Stimulated activated CD8-positive, alpha-beta memory T cell treated with anti-CD3 and anti-CD28 coated beads, Interleukin-4, amount 100 ng/mL, for 24 hours (primary cell): ENCODE measurements around the gene RFLNA.
A peak's percentile ranks its signal among the peaks of the same experiment; 100 is the strongest.

Experiments
- DNase-seq: peaks from one replicate; pipeline ENCODE4 v3.0.0-alpha.2; 2020; ENCODE audit warnings: low read depth

The RFLNA gene

DNA sequence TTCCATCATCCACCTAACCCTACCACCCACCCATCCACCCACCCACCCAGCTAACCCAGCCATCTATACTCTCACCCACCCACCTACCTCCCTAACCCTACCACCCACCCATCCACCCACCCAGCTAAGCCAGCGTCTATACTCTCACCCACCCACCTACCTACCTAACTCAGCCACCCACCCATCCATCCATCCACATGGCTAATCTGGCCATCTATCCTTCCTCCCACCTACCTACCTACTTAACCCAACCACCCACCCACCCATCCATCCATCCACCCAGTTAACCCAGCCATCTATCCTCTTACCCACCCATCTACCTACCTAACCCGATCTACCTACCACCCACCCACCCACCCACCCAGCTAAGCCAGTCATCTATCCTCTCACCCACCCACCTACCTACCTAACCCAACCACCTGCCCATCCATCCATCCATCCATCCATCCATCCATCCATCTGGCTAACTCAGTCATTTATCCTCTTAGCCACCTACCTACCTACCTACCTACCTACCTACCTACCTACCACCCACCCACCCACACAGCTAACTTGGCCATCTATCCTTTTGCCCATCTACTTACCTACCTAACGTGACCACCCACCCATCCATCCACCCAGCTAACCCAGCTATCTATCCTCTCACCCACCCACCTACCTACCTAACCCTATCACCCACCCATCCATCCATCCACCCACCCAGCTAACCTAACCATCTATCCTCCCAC is 44.1 kb downstream of the RFLNA start:
- DNase-seq, result no peak

DNA sequence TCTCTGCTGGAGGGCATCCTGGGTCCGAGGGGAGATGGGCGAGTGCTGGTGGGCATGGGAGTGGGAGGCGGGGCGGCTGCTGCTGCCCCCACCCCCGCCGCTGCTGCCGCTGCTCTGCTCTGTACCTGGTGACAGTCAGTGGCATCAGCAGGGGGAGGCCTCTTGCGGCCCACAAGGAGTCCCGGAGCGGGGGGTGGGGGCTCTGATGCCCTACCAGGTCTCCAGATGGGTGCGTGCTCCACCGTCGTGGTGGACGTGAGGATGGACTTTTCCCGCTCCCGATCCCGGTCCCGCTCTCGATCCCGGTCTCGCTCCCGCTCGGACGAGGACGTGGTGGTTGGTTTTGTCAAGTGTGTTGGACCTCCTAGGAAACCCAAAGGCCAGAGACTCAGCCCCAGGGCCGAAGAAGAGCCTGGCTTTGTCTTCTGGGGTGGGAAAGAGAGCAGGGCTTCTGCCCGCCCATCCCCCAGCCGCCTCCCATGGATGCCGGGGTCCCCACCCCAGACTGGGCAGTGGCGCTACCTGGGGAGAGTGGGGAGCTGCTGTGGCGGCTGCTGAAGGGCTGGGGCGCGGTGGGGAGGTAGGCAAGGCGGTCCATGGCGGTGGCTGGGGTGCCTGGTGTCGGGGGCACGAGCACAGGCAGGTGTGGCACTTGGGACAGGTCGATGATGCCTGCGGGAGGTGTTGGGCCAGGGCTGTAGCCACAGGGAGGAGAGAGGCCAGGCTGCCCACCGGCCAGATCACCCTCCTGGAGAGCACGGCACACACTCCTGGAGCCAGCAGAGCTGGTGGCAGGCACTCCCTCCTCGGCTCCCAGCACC is 45.4 kb downstream of the RFLNA start:
- no peak for DNase-seq

GRCh38 chr12:124341645-124342069 is 46.8 kb downstream of the RFLNA start:
- no peak for DNase-seq

- no peak for DNase-seq
Measured at GRCh38 chr12:124344022-124344421, 49.1 kb downstream of the RFLNA start.

- DNase-seq, result no peak
Measured at GRCh38 chr12:124344526-124344925, 49.6 kb downstream of the RFLNA start.

DNA sequence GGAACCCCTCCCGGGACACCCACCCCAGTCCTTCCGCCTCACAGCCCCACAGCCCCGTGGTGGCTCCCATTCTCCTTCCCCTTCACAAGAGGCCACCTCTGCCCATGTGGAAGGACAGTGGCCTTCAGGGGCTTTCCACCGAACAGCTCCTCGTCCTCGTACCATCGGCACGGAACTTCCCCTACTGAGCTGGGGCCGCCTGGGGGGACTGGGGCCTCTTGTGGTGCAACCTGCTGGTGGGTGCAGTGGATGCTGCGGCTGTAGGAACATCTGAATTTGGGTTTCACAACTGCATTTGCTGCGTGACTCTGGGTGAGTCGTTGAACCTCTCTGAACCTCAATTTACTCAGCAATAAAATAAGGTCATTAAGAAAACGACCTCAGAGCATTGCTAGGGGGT is 50.9 kb downstream of the RFLNA start:
- DNase-seq, result no peak

DNA sequence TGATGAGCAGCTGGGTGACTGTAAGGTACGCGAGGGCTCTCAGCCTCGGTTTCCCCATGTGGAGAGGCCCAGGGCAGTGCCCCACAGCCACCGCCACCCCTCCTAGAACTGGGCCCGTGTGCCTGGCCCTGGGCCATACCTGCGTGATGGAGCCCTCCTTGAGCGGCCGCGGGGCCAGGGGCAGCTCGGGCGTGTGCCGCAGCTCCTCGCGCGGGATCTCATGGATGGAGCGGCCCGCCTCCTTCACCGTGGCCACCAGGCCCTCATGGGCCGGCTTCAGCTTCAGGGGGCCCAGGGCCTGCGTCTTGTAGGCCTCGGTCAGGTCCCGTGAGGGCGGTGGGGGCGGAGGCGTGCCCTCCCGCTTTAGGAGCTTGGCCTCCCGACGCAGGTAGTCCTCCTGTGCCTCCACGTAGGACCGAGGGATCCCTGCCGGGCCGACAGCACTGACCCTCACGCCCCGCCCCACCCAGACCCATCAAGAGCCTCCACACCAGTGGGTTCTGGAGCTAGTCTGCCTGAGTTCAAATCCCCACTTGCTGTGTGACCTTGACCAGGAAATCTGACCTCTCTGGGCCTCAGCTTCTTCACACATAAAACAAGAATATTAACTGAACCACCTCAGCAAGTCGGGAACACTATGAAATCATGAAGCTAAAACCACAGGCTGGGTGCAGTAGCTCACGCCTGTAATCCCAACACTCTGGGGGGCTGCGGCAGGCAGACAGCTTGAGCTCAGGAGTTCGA is 51.7 kb downstream of the RFLNA start:
- DNase-seq, result no peak

GRCh38 chr12:124347335-124347734 is 52.4 kb downstream of the RFLNA start:
- DNase-seq, result no peak

GRCh38 chr12:124347805-124348658 is 53.1 kb downstream of the RFLNA start:
- DNase-seq, result peak; percentile 11

- no peak for DNase-seq
Measured at GRCh38 chr12:124348659-124349380, 53.9 kb downstream of the RFLNA start.

GRCh38 chr12:124350491-124350890 is 55.6 kb downstream of the RFLNA start:
- DNase-seq, result no peak

DNA sequence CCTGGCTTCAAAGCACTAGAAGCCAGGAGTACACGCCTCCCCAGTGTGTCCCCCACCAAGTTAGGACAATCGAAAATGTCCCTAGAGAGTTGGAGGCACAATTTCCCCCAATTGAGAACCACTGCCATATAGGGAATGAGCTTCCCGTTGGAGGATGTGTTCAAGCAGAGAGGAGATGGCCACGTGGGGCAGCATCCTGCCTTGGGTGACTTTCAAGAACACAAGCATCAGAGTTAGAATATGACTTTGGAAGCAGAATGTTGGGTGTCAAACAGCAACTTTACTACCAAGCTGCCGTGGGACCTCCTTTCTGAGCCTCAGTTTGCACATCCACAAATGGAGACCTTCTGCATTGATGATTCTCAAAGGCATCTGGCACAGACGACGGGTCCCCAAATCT is 56.5 kb downstream of the RFLNA start:
- DNase-seq, result no peak

GRCh38 chr12:124352257-124352656 is 57.4 kb downstream of the RFLNA start:
- no peak for DNase-seq

- DNase-seq, result no peak
Measured at GRCh38 chr12:124352839-124353238, 57.9 kb downstream of the RFLNA start.

- DNase-seq, result no peak
Measured at GRCh38 chr12:124354400-124354799, 59.5 kb downstream of the RFLNA start.

GRCh38 chr12:124356221-124356620 is 61.3 kb downstream of the RFLNA start:
- DNase-seq, result no peak

DNA sequence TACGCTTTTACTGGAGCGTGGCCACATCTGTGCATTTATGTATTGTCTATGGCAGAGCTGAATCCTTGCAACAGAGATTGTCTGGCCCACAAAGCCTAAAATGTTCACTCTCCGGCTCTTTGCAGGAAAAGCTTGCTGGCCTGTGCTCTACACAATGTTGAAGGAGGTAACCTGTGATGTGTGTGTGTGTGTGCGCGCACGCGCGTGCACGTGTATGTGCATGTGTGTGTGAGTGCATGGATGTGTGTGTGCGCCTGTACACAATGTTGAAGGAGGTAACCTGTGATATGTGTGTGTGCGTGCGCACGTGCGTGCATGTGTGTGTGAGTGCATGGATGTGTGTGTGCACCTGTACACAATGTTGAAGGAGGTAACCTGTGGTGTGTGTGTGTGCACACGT is 62.7 kb downstream of the RFLNA start:
- no peak for DNase-seq

DNA sequence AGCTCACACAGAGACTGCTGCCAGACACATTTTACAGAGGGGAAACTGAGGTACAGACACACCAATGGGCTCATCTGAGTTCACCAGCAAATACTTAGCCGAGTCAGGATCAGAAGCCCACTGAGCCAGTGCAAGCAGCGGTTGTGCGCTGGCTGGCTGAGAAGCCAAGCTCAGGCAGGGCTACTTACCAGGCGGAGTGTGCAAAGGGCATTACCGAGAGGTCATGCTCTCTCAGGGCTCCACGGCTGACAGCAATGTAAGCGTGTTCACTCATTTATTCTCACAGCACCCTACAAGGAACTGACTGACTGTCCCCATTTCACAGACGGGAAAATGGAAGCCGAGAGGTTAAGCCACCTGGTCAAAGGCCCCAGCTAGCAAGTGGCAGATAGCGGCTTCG is 63.7 kb downstream of the RFLNA start:
- DNase-seq, result no peak

DNA sequence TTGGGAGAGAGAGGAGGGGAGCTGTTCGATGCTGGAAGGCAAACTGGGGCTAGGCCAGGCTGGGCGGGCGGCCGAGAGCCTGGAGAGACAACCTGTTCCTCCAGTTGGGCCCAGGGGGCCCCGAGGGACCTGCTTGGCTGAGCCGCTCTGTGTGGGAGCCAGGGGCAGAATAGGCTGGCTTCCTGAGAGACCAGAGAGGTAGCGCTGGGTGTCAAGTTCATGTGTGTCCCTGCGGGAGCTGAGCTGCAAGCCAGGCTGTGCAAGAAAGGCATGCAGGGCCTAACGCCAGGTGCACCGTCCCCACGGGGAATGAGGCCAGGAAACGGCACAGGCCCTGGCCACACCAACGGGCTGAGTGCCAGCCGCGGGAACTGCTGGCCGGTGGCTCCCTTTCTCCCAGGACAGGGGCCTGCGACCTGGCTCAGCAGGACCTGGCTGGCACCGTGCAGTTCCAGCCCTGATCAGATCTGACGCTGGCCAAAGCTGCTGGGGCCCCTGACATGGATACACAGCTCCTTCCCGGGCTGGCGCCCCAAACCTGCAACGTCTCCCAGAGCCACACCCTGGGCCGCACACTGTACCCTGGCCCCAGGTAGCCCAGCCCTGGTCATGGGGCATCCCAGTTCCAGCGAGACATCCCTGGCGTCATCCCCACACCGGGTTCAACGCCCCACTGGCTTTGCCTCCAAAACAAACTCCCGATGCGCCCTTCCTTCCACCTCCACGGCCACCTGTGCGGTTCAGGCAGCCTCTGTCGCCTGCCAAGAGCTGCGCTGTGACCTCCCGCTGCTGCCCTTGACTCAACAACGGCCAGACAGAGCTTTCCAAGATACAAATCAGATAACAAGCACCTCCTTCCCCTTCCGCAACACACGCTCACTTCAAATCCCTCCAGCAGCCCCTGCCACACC is 65.0 kb downstream of the RFLNA start:
- DNase-seq, result no peak
